Left ventricle myocardium inferior (tissue), 1 donor: ENCODE measurements around the gene SLFN11. TPM values are rescaled to one million over a fixed set of nuclear protein-coding genes. Genes with fewer than 3 reads are reported as not detected.

Source experiments
- DNase-seq: peaks from one replicate; pipeline ENCODE4 v3.0.0-alpha.2; 2020
- H3K27ac ChIP-seq: fragments of 200-600 bp; replicated peaks from 2 replicates; pipeline ENCODE4 v1.8.0; 2021
- H3K27me3 ChIP-seq: fragments of 200-600 bp; 2 replicates; pipeline ENCODE4 v1.8.0; 2021; ENCODE audit warnings: low read depth
- H3K36me3 ChIP-seq: fragments of 200-600 bp; 2 replicates; pipeline ENCODE4 v1.8.0; 2021
- H3K4me1 ChIP-seq: fragments of 200-600 bp; 2 replicates; pipeline ENCODE4 v1.8.0; 2021
- H3K4me3 ChIP-seq: fragments of 200-600 bp; 2 replicates; pipeline ENCODE4 v1.8.0; 2021; ENCODE audit warnings: mild to moderate bottlenecking, moderate library complexity
- H3K9me3 ChIP-seq: fragments of 200-600 bp; replicated peaks from 2 replicates; pipeline ENCODE4 v1.8.0; 2021
- intact Hi-C: fragments of 100-400 bp; cut with micrococcal nuclease; formaldehyde crosslinking; loops from one replicate; pipeline ENCODE4 v1.11.0; 2022
- total RNA-seq: library from RNA; stranded (reverse); fragmentation: NEBNext Ultra II Directional; extraction: Animal tissue kit (Norgen Biotek cat#: 25700); gene quantifications from one replicate; pipeline ENCODE4 v1.2.1, GENCODE V29; 2021
- TF ChIP-seq, protein P1 (sequence below): fragments of 200-600 bp; IDR thresholded peaks from 2 replicates; pipeline ENCODE4 v1.8.0; 2021; ENCODE audit warnings: antibody characterized with exemption, mild to moderate bottlenecking, borderline replicate concordance
- donor health status: DM: no; HTN: yes; CAD: no; lungs with severe emphysema.

Gene SLFN11
- total RNA-seq, 1 donor from 2014 or later = 15.1 TPM

DNA sequence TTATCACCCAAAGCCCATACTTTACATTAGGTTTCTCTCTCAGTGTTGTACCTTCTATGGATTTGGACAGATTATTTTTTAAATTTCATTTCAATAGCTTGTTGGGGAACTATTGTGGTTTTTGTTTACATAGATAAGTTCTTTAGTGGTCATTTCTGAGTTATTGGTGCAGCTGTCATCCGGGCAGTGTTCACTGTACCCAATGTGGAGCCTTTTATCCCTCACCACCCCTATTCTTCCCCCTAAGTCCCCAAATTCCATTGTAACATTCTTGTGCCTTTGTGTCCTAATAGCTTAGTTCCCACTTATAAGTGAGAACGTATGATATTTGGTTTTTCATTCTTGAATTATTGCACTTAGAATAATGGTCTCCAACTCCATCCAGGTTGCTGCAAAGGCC, 57.5 kb downstream of the SLFN11 start:
- H3K4me1 ChIP-seq = peaks cover 37% of the 10 kb centered on the region
- intact Hi-C loops = no loop called here
- H3K36me3 ChIP-seq = no peaks in the 10 kb centered on the region
- H3K4me3 ChIP-seq = no peak overlapping the region
- no peak for DNase-seq
- no peaks in the 10 kb centered on the region for H3K27me3 ChIP-seq
- H3K27ac ChIP-seq = peak overlapping the region; percentile 88
- H3K9me3 ChIP-seq = no peaks in the 10 kb centered on the region
- TF ChIP-seq, protein P1, sequence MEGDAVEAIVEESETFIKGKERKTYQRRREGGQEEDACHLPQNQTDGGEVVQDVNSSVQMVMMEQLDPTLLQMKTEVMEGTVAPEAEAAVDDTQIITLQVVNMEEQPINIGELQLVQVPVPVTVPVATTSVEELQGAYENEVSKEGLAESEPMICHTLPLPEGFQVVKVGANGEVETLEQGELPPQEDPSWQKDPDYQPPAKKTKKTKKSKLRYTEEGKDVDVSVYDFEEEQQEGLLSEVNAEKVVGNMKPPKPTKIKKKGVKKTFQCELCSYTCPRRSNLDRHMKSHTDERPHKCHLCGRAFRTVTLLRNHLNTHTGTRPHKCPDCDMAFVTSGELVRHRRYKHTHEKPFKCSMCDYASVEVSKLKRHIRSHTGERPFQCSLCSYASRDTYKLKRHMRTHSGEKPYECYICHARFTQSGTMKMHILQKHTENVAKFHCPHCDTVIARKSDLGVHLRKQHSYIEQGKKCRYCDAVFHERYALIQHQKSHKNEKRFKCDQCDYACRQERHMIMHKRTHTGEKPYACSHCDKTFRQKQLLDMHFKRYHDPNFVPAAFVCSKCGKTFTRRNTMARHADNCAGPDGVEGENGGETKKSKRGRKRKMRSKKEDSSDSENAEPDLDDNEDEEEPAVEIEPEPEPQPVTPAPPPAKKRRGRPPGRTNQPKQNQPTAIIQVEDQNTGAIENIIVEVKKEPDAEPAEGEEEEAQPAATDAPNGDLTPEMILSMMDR = no peak

DNA sequence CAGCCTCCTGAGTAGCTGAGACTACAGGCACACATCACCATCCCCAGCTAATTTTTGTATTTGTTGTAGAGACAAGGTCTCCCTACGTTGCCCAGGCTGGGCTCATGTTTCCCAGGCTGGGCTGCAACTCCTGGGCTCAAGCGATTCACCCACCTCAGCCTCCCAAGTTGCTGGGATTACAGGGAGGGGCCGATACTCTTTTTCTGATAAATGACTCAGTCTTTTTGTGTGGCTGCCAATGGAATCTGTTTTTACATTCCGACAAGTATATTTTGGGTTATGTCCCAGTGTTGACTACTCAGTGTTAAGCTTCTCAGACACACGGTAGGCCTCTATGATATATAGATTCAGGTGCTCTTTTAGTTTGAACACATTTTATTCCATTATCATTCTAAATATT, 58.1 kb downstream of the SLFN11 start:
- H3K27me3 ChIP-seq = no peaks in the 10 kb centered on the region
- H3K27ac ChIP-seq = peak overlapping the region; percentile 88
- peaks cover 37% of the 10 kb centered on the region for H3K4me1 ChIP-seq
- no peaks in the 10 kb centered on the region for H3K9me3 ChIP-seq
- H3K36me3 ChIP-seq = no peaks in the 10 kb centered on the region
- intact Hi-C loops = no loop called here
- H3K4me3 ChIP-seq = no peak overlapping the region
- no peak for DNase-seq
- TF ChIP-seq, protein P1 = no peak

DNA sequence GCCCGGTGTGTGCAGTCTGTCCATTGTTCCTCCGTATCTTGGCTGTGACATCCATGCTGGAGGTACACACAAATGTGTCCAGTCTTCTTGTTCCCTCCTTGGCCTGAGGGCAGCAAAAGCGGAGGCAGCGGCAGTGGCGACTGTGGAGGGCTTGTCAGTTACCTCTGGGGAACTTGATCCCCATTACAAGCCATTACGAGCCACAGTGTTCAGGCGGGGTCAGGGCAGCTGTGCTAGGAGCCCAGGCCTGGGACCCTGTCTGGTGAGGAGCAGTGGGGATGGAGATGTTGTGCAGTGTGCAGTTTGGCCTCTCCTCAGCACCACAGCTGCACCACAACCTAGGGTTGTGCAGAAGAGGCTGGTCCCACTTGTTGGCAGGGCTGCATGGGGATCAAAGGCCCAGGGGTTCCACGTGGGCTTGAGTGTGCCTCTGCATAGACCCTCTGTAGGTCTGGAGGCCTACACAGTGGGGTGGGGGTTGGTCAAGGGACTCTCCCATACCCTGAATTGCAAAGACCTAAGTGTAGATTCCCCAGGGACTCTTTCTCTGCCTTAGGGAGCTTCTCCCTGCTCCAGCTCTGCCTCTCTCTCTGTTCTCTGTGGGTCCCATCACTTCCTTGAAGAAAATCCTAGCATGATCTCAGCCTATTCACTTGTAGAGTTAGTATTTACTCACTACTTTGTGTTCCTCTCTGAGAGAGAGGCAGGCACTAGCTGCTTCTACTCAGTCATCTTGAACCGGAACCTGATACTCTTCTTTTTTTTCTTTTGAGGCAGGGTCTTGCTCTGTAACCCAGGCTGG, 58.8 kb downstream of the SLFN11 start:
- Histone ChIP-seq H3K27ac (peak overlapping the region; percentile 88), H3K36me3 (no peaks in the 10 kb centered on the region), H3K27me3 (no peaks in the 10 kb centered on the region), H3K9me3 (no peaks in the 10 kb centered on the region), H3K4me3 (peak overlapping the region; percentile 66), H3K4me1 (peaks cover 37% of the 10 kb centered on the region)
- intact Hi-C loops = loop anchor here (5.0 kb wide), 1 partner anchor 218 kb away; no protein-coding TSS in a partner anchor
- TF ChIP-seq, protein P1 = no peak
- no peak for DNase-seq

DNA sequence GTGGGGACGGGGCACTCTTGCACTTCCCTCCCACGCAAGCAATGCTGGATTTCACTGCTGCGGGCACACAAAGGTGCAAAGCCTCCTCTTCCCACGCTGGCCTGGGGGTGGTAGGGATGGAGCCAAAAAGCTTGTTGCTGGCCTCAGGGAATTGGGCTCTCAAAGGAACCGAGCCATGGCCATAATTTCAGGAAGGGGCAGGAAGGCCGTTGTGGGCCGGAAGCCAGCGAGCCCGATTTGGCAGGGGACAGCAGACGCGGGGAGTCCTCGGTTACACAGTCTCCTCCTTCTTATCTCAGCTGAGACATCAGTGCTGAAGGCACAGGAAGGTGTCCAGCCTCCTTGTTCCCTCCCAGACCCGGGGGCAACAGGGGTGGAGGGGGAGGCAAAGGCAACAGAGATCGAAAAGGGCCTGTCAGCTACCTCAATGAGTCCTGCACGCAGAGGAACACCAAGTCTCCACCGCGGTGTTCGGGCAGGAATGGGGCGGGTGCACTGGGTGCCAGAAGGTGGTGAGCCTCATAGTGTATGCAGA, 59.5 kb downstream of the SLFN11 start:
- peak; percentile 67 for DNase-seq
- H3K4me1 ChIP-seq = peaks cover 37% of the 10 kb centered on the region
- peaks cover 6% of the 10 kb centered on the region for H3K9me3 ChIP-seq
- H3K36me3 ChIP-seq = no peaks in the 10 kb centered on the region
- intact Hi-C loops = loop anchor here (2.0 to 5.0 kb wide), 2 partner anchors 119 to 218 kb away; partner anchors contain the start of gene SLFN12
- H3K4me3 ChIP-seq = peak overlapping the region; percentile 66
- H3K27ac ChIP-seq = peak overlapping the region; percentile 88
- TF ChIP-seq, protein P1 = no peak
- no peaks in the 10 kb centered on the region for H3K27me3 ChIP-seq

DNA sequence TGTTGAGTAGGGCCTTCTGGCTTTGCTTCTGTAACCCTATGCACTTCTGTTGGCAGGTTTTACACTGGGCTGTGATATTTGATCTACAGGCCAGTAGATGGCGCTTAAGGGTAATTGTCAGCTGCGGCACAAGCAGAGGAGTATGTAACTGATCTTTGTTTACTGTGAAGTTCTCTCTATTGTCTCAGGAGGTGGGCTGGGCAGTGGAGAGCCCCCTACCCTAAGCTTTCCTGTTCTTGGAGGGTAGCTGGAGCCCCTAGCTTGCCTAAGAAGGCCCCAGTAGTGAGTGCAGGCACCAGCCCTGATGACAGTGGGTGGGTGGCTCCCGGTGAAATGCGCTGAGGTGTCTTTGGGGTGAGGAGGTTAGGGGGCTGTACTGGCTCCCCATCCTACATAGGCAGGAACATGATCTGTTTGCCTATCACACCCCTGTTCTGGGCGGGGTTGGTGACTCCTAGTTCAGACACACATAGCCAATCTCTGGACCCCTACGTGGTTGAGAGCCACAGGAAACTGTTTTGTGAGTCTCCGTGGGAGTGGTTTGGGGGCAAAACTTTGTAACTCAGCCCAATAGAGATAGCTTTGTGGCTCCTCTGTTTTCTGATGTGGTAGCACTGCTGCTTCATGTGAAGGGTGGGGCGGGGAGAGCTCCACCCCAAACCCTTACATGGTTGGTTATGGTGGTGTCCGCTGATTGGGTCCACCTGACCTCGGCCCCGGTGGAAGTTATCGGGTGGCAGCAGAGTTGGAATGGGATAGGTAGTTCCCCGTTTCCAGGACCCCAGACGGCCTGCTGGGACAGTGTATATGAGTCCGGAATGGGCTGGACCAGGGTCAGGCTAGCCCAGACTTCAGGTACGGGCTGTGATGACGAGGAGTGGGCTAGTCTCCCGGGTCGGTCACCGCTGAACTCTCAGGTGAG, 60.4 kb downstream of the SLFN11 start:
- H3K27ac ChIP-seq = peak overlapping the region; percentile 88
- peak overlapping the region; percentile 66 for H3K4me3 ChIP-seq
- peak; percentile 24 for DNase-seq
- peaks cover 12% of the 10 kb centered on the region for H3K9me3 ChIP-seq
- intact Hi-C loops = loop anchor here (2.0 to 5.0 kb wide), 2 partner anchors 120 to 219 kb away; partner anchors contain the start of gene SLFN12
- no peaks in the 10 kb centered on the region for H3K36me3 ChIP-seq
- no peaks in the 10 kb centered on the region for H3K27me3 ChIP-seq
- peaks cover 37% of the 10 kb centered on the region for H3K4me1 ChIP-seq
- TF ChIP-seq, protein P1 = peak; percentile 88
